ENCODE results near the gene PON3. TPM values are rescaled to one million over a fixed set of nuclear protein-coding genes. Genes with fewer than 3 reads are reported as not detected.

The PON3 gene
- polyA plus RNA-seq, 1 donor (not counting 4 experiments of a cell fraction or from before 2014, with no cell fraction given): 0.85 TPM

- Histone ChIP-seq H4K20me1 (ENCODE audit: control insufficient read depth, extremely low read depth, insufficient read depth, low read length) (no peaks in the 10 kb centered on the region), H3K9me3 (ENCODE audit: control insufficient read depth, low read depth, low read length) (no peaks in the 10 kb centered on the region), H2AFZ (ENCODE audit: control insufficient read depth, low read length) (no peak overlapping the region), H3K4me1 (ENCODE audit: control insufficient read depth, extremely low read depth, insufficient read depth, low read length) (peaks cover 7% of the 10 kb centered on the region), H3K27me3 (ENCODE audit: control insufficient read depth, extremely low read depth, insufficient read depth, low read length) (no peaks in the 10 kb centered on the region), H3K79me2 (ENCODE audit: control insufficient read depth, insufficient read depth, low read length) (no peaks in the 10 kb centered on the region), H3K9me1 (ENCODE audit: control insufficient read depth, extremely low read depth, insufficient read depth, low read length) (no peaks in the 10 kb centered on the region), H3K4me2 (ENCODE audit: control insufficient read depth, extremely low read depth, insufficient read depth, low read depth, low read length) (no peak overlapping the region), H3K4me3 (ENCODE audit: control insufficient read depth in 2 of 3, extremely low read depth in 1 of 3, insufficient read depth in 2 of 3, low read depth in 1 of 3, low read length in 3 of 3) (no peak overlapping the region), H3K36me3 (ENCODE audit: control insufficient read depth in 2 of 2, extremely low read depth in 1 of 2, insufficient read depth in 2 of 2, low read length in 2 of 2) (no peaks in the 10 kb centered on the region), H3K27ac (ENCODE audit: control insufficient read depth, insufficient read depth, low read length) (no peak overlapping the region), H3K9ac (ENCODE audit: control insufficient read depth, extremely low read depth, insufficient read depth, low read length) (no peak overlapping the region)
- dilution Hi-C loops (cut with MboI; ENCODE audit: extremely low pct_ligation_motif_present, low sequenced_read_pairs): no loop called here
- TF ChIP-seq CTCF (optimal IDR thresholded peaks at IDR 0.05 in 1 of 3, IDR thresholded peaks at IDR 0.05 in 1 of 3, conservative IDR thresholded peaks at IDR 0.05 in 1 of 3; ENCODE audit: extremely low read depth in 1 of 3, insufficient read depth in 2 of 3, low read length in 3 of 3) (no peak), EZH2 (IDR thresholded peaks at IDR 0.05; ENCODE audit: low read length) (no peak)
- DNase-seq (ENCODE audit: low read depth, low spot score): no peak
- FAIRE-seq: no peak
Observed at GRCh38 chr7:95394370-95394769, 1.8 kb downstream of the PON3 start.

GRCh38 chr7:95391761-95392160 lies 4.4 kb downstream of the PON3 start:
- no peak for FAIRE-seq
- H3K27me3 ChIP-seq (ENCODE audit: control insufficient read depth, extremely low read depth, insufficient read depth, low read length): no peaks in the 10 kb centered on the region
- H3K4me2 ChIP-seq (ENCODE audit: control insufficient read depth, extremely low read depth, insufficient read depth, low read depth, low read length): no peak overlapping the region
- H4K20me1 ChIP-seq (ENCODE audit: control insufficient read depth, extremely low read depth, insufficient read depth, low read length): no peaks in the 10 kb centered on the region
- H3K4me1 ChIP-seq (ENCODE audit: control insufficient read depth, extremely low read depth, insufficient read depth, low read length): peaks cover 2% of the 10 kb centered on the region
- no peaks in the 10 kb centered on the region for H3K36me3 ChIP-seq (ENCODE audit: control insufficient read depth in 2 of 2, extremely low read depth in 1 of 2, insufficient read depth in 2 of 2, low read length in 2 of 2)
- no peak overlapping the region for H3K27ac ChIP-seq (ENCODE audit: control insufficient read depth, insufficient read depth, low read length)
- dilution Hi-C loops (cut with MboI; ENCODE audit: extremely low pct_ligation_motif_present, low sequenced_read_pairs): no loop called here
- H3K4me3 ChIP-seq (ENCODE audit: control insufficient read depth in 2 of 3, extremely low read depth in 1 of 3, insufficient read depth in 2 of 3, low read depth in 1 of 3, low read length in 3 of 3): no peak overlapping the region
- no peak for DNase-seq (ENCODE audit: low read depth, low spot score)
- no peak overlapping the region for H3K9ac ChIP-seq (ENCODE audit: control insufficient read depth, extremely low read depth, insufficient read depth, low read length)
- H3K79me2 ChIP-seq (ENCODE audit: control insufficient read depth, insufficient read depth, low read length): no peaks in the 10 kb centered on the region
- no peak overlapping the region for H2AFZ ChIP-seq (ENCODE audit: control insufficient read depth, low read length)
- TF ChIP-seq EZH2 (IDR thresholded peaks at IDR 0.05; ENCODE audit: low read length): no peak
- no peak for TF ChIP-seq CTCF (optimal IDR thresholded peaks at IDR 0.05 in 1 of 3, IDR thresholded peaks at IDR 0.05 in 1 of 3, conservative IDR thresholded peaks at IDR 0.05 in 1 of 3; ENCODE audit: extremely low read depth in 1 of 3, insufficient read depth in 2 of 3, low read length in 3 of 3)
- no peaks in the 10 kb centered on the region for H3K9me1 ChIP-seq (ENCODE audit: control insufficient read depth, extremely low read depth, insufficient read depth, low read length)
- no peaks in the 10 kb centered on the region for H3K9me3 ChIP-seq (ENCODE audit: control insufficient read depth, low read depth, low read length)
